ENCODE measurements around the gene TEX13C.
"Not testable (repeated sequence)": the region's sequence is repeated elsewhere in the genome, so short reads cannot be mapped to it uniquely, and the experiment has no call there.

Gene TEX13C

GRCh38 chrX:125319646-125320521 is at the start of gene TEX13C:
TEX13C (plus strand) TSS chrX:125319871; CDS start chrX:125320120, 249 bp downstream.
- DNase-seq (ENCODE audit: low spot score), result no peak

GRCh38 chrX:125287282-125287681 is 32.4 kb upstream of the TEX13C start:
- no peak for DNase-seq (ENCODE audit: low spot score)

DNA sequence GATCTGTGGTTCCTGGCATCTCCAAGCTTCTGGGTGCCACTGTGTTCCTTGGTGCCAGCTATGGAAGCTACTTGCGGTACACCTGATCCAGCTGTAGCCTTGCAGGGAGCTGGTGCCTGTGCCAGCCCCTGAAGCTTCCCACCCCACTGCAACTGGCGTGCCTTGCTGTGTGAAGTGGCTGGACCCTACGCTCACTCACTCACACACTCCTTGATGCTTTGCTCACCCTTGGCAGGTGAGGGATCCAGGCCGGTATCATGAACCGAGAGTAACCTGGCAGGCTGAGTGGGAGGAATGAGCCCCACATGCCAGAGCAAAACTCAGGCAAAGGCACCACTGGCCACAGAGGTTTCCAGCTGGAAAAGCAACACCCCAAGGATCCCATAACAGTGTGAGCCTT is 31.3 kb upstream of the TEX13C start:
- no peak for DNase-seq (ENCODE audit: low spot score)

DNA sequence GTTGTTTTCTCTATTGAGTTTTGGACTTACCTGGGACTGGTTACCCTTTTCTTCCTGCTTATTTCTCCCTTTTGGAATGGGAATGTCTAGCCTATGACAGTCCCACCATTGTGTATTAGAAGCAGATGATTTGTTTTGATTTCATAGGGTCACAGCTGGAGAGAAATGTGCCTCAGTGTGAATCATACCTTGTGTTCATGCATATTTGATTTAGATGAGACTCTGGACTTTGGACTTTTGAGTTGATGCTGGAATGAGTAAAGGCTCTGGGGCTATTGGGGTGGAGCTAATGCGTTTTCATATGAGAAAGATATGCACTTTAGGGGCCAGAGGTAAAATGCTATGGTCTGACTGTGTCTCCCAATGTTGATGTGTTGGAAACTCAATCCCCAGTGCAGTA is 30.5 kb upstream of the TEX13C start:
- DNase-seq (ENCODE audit: low spot score), result no peak

DNA sequence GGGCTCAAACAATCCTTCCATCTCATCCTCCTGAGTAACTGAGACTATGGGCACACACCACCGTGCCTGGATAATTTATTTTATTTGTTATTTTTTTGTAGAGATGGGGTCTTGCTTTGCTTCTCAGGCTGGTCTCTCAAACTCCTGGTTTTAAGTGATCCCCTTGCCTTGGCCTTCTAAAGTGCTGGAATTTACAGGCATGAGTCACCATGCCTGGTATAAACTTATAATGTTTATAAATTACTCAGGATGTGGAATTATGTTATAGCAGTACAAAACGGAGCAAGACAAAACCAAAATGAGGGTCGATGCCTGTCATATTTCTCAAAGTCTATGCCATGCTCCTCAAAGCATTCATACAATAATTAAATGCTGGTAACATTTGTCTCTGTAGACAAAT is 29.8 kb upstream of the TEX13C start:
- DNase-seq (ENCODE audit: low spot score), result no peak

GRCh38 chrX:125291124-125291523 is 28.5 kb upstream of the TEX13C start:
- no peak for DNase-seq (ENCODE audit: low spot score)

DNA sequence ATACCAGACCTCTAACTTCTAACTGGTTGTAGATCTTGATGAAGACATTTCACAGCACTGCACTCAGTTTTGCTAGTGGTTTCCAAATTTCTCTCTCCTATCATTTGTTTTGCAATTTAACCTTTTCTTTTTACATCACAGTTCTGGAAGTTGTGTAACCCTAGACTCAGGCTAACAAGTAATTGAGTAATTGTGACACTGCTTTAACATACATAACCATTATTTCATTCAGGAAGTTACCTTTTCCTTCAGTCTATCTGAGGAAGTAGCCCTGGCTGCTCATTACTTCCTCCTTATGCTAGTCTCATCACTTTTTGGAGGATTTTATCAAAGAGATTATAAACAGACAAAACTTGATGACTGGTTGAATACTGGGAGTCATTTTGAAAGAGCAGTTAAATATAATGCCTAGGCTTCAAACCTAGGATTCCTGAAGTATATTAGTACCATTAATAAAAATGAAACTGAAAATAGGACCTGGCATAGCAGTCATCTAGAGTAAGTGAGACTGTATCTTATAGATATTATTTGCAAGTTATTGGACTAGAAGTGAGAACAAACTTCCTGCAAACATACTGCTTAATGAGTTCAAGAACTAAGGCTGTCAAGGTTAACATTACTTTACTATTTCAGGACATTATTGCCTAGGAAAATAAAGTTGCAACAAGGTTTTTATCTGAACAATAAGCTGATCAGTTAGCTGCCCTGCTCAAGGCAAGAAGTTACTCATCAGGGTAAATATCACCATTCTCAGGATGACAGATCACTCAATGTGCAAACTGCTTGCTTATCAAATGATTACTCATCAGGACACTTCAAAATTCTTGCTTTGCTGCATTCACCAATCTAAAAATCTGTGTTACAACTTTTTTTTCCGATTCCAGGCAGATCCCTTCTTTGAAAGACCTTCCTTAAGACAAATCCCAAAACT is 25.6 kb upstream of the TEX13C start:
- DNase-seq (ENCODE audit: low spot score), result no peak

- no peak for DNase-seq (ENCODE audit: low spot score)
Observed at GRCh38 chrX:125295337-125295736, 24.3 kb upstream of the TEX13C start.

GRCh38 chrX:125298871-125299270 is 20.8 kb upstream of the TEX13C start:
- no peak for DNase-seq (ENCODE audit: low spot score)

DNA sequence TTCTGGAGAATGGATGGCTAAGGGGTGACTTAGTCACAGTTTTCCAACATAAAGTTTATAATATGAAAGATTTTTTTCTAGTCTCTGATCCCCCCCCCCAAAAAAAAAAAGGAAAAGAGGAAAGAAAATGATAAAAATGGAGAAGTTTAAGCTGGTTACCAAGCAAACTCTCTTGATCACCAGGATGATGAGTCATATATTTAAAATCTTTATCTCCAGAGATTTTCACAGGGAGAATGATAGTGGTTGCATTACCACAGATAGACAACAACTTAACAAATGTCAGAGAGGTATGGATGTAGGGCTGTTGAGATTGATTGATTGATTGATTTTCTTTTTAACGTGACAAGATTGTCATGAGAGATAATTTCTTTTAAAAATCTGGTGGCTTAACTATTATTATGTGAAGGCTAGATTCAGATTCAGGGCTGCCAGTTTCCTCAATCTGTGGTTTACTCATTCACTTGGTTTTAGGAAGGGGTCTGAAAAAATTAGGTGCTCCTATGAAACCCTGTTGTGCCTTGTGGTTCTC is 13.3 kb upstream of the TEX13C start:
- no peak for DNase-seq (ENCODE audit: low spot score)

DNA sequence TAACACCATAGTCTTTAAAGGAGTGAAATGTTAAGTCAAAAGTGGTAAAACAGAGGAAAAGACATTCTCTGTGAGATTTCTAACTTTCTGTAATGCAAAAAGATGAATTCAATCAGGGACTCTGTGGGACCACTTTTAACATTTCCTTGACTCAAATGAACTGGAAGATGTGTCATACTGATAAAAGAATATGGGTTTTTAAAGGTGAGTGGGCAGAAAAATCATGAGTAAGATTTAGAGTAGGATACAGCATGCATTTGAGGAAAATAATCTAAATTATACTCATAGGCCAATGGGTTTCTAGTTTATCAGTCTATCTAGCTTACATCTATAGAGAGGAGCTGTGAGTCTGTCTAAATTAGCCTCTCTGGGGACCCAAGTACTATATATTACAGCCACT is 11.0 kb upstream of the TEX13C start:
- no peak for DNase-seq (ENCODE audit: low spot score)

DNA sequence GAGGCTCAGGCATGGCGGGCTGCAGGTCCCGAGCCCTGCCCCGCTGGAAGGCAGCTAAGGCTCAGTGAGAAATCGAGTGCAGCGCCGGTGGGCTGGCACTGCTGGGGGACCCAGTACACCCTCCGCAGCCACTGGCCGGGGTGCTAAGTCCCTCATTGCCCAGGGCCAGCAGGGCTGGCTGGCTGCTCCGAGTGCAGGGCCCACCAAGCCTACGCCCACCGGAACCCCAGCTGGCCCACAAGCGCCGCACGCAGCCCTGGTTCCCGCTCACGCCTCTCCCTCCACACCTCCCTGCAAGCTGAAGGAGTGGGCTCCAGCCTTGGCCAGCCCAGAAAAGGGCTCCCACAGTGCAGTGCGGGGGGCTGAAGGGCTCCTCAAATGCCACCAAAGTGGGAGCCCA is 505 bp upstream of the TEX13C start:
- DNase-seq (ENCODE audit: low spot score), result not testable (repeated sequence)

DNA sequence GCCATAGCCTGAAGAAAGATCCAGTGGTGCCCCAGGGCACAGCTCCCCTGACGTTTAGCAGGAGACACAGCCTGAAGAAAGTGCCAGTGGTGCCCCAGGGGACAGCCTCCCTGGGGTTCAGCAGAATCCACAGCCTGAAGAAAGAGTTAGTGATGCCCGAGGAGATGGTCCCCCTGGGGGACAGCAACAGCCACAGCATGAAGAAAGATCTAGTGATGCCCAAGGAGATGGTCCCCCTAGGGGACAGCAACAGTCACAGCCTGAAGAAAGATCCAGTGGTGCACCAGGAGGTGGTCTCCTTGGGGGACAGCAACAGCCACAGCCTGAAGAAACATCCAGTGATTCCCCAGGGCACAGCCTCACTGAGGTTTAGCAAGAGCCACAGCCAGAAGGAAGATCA is 2.8 kb downstream of the TEX13C start:
- DNase-seq (ENCODE audit: low spot score), result no peak

DNA sequence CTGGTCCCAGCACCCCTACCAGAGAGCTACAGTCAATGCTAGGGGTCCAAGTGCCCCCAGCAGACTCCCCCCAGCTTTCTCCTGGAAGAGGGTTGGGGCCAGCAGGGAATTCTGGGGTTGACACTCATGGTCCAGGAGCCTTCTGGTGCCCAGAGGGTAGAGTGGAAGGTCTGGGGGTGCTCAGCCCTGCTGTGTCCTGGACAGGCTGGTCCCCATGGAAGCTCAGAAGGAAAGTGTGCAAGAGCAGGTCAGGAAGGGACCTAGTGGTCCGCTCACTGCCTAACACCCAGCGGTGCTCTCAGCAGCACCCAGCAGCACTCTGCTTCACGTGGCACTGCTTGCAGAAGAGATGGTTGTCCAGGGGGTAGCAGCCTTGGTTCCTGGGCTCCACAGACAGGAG is 6.9 kb downstream of the TEX13C start:
- DNase-seq (ENCODE audit: low spot score), result no peak

GRCh38 chrX:125327891-125328290 is 8.2 kb downstream of the TEX13C start:
- no peak for DNase-seq (ENCODE audit: low spot score)

DNA sequence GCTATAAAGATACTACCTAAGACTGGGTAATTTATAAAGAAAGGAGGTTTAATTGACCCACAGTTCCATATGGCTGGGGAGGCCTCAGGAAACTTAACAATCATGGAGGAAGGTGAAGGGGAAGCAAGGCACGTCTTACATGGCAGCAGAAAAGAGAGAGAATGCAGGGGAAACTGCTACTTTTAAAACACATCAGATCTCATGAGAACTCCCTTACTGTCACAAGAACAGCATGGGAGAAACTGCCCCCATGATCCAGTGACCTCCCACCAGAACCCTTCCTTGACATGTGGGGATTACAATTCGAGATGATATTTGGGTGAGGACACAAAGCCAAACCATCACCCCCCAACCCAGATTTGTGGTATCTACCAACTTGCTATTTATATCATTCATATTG is 13.9 kb downstream of the TEX13C start:
- DNase-seq (ENCODE audit: low spot score), result no peak

GRCh38 chrX:125340490-125340889 is 20.8 kb downstream of the TEX13C start:
- DNase-seq (ENCODE audit: low spot score), result no peak

DNA sequence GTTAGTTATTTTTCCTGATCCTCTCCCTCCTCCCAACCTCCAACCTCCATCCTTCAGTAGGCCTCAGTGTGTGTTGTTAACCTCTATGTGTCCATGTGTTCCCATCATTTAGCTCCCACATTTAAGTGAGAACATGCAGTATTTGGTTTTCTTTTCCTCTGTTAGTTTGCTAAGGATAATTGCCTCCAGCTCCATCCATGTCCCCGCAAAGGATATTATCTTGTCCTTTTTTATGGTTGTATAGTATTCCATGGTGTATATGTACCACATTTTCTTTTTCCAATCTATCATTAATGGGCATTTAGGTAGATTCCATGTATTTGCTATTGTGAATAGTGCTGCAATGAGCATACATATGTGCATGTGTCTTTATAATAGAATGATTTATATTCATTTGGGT is 54.5 kb downstream of the TEX13C start:
- no peak for DNase-seq (ENCODE audit: low spot score)

Measured in globus pallidus (tissue), 1 donor.